ENCODE data around the gene HM13. TPM values are rescaled to one million over a fixed set of nuclear protein-coding genes. Genes with fewer than 3 reads are reported as not detected.
A peak's percentile ranks its signal among the peaks of the same experiment; 100 is the strongest.

Gene HM13
- total and polyA plus RNA-seq, 9 of the 15 experiments (the other 6 are each of a cell fraction or from before 2014, with no cell fraction given) = 7.7 to 136 (median 74.5) TPM

DNA sequence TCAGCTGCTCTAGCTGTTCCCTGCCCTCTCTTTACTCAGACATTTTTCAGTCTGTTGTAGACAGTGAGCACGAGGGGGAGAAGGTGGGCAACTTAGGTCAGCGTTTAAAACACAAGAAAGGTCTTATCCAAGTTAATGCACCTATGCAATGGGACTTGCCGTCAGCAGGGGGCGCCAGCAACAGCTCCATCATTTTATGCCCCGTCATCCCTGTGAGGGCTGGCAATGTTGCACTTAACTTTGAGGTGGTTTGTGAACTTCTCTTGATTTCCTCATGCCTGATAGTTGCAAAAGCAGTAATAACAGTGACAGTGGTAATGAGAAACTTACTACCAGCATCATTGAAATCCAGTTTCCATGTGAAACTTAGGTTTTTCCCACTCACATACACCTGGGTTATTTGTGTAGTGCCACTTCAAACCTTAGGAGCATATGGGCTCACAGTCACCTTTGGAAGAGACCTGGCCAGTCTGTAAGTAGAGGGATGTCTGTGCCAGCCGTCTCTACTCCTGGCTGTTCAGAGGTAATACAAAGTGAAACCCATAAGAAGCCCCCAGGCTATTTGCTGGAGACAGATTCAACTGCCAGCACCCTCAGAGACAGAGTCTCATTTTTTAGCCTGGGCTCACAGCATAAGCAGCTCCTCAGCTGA is 46.0 kb downstream of the HM13 start (continued):
- TF ChIP-seq ZNF444 (CRISPR knock-in tag; IDR thresholded peaks at IDR 0.05) (0 out of 2 replicates have a peak, but pooled peaks have one; percentile 36), MTA2 (IDR thresholded peaks at IDR 0.05; ENCODE audit: low read depth) (0 out of 2 replicates have a peak, but pooled peaks have one; percentile 10), NFE2 (IDR thresholded peaks at IDR 0.05; ENCODE audit: low read depth) (peak; percentile 100), IRF2 (CRISPR knock-in tag; IDR thresholded peaks at IDR 0.05) (no peak), ZNF778 (CRISPR knock-in tag; IDR thresholded peaks at IDR 0.05) (no peak), ZNF263 (CRISPR knock-in tag; IDR thresholded peaks at IDR 0.05; ENCODE audit: borderline replicate concordance) (peak; percentile 47), SRF (CRISPR knock-in tag; IDR thresholded peaks at IDR 0.05) (no peak), JUN (IDR thresholded peaks at IDR 0.05; ENCODE audit: borderline replicate concordance, low read depth, low read length) (no peak), JUN (CRISPR knock-in tag; IDR thresholded peaks at IDR 0.05; ENCODE audit: borderline replicate concordance) (no peak), CBX3 (IDR thresholded peaks at IDR 0.05; ENCODE audit: borderline replicate concordance in 1 of 2, low read length in 2 of 2) (peak in 1 of 2 experiments; percentile 34; a peak in 1 of 3 replicates), CXXC5 (CRISPR knock-in tag; IDR thresholded peaks at IDR 0.05) (peak; percentile 40; the same call in 1 of the 2 replicates), TCFL5 (CRISPR knock-in tag; conservative IDR thresholded peaks at IDR 0.05) (no peak)
- TF ChIP-seq, protein P1, sequence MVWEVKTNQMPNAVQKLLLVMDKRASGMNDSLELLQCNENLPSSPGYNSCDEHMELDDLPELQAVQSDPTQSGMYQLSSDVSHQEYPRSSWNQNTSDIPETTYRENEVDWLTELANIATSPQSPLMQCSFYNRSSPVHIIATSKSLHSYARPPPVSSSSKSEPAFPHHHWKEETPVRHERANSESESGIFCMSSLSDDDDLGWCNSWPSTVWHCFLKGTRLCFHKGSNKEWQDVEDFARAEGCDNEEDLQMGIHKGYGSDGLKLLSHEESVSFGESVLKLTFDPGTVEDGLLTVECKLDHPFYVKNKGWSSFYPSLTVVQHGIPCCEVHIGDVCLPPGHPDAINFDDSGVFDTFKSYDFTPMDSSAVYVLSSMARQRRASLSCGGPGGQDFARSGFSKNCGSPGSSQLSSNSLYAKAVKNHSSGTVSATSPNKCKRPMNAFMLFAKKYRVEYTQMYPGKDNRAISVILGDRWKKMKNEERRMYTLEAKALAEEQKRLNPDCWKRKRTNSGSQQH (CRISPR knock-in tag; IDR thresholded peaks at IDR 0.05) = no peak
- TF ChIP-seq, protein P2, sequence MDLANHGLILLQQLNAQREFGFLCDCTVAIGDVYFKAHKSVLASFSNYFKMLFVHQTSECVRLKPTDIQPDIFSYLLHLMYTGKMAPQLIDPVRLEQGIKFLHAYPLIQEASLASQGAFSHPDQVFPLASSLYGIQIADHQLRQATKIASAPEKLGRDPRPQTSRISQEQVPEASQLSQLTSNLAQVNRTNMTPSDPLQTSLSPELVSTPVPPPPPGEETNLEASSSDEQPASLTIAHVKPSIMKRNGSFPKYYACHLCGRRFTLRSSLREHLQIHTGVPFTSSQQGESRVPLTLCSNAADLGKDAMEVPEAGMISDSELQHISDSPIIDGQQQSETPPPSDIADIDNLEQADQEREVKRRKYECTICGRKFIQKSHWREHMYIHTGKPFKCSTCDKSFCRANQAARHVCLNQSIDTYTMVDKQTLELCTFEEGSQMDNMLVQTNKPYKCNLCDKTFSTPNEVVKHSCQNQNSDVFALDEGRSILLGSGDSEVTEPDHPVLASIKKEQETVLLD (IDR thresholded peaks at IDR 0.05) = no peak
- TF ChIP-seq, protein P3, sequence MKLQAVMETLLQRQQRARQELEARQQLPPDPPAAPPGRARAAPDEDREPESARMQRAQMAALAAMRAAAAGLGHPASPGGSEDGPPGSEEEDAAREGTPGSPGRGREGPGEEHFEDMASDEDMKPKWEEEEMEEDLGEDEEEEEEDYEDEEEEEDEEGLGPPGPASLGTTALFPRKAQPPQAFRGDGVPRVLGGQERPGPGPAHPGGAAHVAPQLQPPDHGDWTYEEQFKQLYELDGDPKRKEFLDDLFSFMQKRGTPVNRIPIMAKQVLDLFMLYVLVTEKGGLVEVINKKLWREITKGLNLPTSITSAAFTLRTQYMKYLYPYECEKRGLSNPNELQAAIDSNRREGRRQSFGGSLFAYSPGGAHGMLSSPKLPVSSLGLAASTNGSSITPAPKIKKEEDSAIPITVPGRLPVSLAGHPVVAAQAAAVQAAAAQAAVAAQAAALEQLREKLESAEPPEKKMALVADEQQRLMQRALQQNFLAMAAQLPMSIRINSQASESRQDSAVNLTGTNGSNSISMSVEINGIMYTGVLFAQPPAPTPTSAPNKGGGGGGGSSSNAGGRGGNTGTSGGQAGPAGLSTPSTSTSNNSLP (IDR thresholded peaks at IDR 0.05; ENCODE audit: borderline replicate concordance, low read depth, low read length) = peak; percentile 67; the same call in 1 of the 2 replicates
- TF ChIP-seq, protein P4, sequence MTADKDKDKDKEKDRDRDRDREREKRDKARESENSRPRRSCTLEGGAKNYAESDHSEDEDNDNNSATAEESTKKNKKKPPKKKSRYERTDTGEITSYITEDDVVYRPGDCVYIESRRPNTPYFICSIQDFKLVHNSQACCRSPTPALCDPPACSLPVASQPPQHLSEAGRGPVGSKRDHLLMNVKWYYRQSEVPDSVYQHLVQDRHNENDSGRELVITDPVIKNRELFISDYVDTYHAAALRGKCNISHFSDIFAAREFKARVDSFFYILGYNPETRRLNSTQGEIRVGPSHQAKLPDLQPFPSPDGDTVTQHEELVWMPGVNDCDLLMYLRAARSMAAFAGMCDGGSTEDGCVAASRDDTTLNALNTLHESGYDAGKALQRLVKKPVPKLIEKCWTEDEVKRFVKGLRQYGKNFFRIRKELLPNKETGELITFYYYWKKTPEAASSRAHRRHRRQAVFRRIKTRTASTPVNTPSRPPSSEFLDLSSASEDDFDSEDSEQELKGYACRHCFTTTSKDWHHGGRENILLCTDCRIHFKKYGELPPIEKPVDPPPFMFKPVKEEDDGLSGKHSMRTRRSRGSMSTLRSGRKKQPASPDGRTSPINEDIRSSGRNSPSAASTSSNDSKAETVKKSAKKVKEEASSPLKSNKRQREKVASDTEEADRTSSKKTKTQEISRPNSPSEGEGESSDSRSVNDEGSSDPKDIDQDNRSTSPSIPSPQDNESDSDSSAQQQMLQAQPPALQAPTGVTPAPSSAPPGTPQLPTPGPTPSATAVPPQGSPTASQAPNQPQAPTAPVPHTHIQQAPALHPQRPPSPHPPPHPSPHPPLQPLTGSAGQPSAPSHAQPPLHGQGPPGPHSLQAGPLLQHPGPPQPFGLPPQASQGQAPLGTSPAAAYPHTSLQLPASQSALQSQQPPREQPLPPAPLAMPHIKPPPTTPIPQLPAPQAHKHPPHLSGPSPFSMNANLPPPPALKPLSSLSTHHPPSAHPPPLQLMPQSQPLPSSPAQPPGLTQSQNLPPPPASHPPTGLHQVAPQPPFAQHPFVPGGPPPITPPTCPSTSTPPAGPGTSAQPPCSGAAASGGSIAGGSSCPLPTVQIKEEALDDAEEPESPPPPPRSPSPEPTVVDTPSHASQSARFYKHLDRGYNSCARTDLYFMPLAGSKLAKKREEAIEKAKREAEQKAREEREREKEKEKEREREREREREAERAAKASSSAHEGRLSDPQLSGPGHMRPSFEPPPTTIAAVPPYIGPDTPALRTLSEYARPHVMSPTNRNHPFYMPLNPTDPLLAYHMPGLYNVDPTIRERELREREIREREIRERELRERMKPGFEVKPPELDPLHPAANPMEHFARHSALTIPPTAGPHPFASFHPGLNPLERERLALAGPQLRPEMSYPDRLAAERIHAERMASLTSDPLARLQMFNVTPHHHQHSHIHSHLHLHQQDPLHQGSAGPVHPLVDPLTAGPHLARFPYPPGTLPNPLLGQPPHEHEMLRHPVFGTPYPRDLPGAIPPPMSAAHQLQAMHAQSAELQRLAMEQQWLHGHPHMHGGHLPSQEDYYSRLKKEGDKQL (CRISPR knock-in tag; IDR thresholded peaks at IDR 0.05; ENCODE audit: borderline replicate concordance) = no peak
